HEK293 (cell line): ENCODE measurements around the gene RLN3.

ENCODE experiments used
- HOXD13 ChIP-seq: sonication (generic); formaldehyde crosslinking; IDR thresholded peaks from 2 replicates; pipeline ENCODE4 v1.8.0; 2022; ENCODE audit warnings: missing genetic modification reagents, borderline replicate concordance
- PRDM2 ChIP-seq: fragments of 450-650 bp; formaldehyde crosslinking; IDR thresholded peaks from 2 replicates; pipeline ENCODE4 v1.5.1; 2016; ENCODE audit warnings: missing biosample characterization, missing genetic modification characterization, borderline replicate concordance
- SP2 ChIP-seq: fragments of 450-650 bp; formaldehyde crosslinking; IDR thresholded peaks from 2 replicates; pipeline ENCODE4 v1.5.1; 2016; ENCODE audit warnings: missing biosample characterization, missing genetic modification characterization
- ZBTB20 ChIP-seq: fragments of 450-650 bp; formaldehyde crosslinking; IDR thresholded peaks from 2 replicates; pipeline ENCODE4 v1.5.1; 2016; ENCODE audit warnings: missing biosample characterization, missing genetic modification characterization
- ZBTB8A ChIP-seq: fragments of 450-650 bp; formaldehyde crosslinking; IDR thresholded peaks from 2 replicates; pipeline ENCODE4 v1.5.1; 2016; ENCODE audit warnings: missing biosample characterization, missing genetic modification characterization
- ZNF211 ChIP-seq: fragments of 450-650 bp; formaldehyde crosslinking; IDR thresholded peaks from 2 replicates; pipeline ENCODE4 v1.5.1; 2016; ENCODE audit warnings: low read depth, missing biosample characterization, missing genetic modification characterization
- ZNF223 ChIP-seq: fragments of 450-650 bp; formaldehyde crosslinking; IDR thresholded peaks from 2 replicates; pipeline ENCODE4 v1.5.1; 2016; ENCODE audit warnings: missing biosample characterization, missing genetic modification characterization
- ZNF24 ChIP-seq: fragments of 450-650 bp; formaldehyde crosslinking; IDR thresholded peaks from 2 replicates; pipeline ENCODE4 v1.5.1; 2016; ENCODE audit warnings: missing biosample characterization, missing genetic modification characterization
- ZNF350 ChIP-seq: fragments of 450-650 bp; formaldehyde crosslinking; IDR thresholded peaks from 2 replicates; pipeline ENCODE4 v1.5.0; 2017; ENCODE audit warnings: missing biosample characterization, mild to moderate bottlenecking, missing genetic modification characterization
- ZNF398 ChIP-seq: fragments of 450-650 bp; formaldehyde crosslinking; IDR thresholded peaks from 2 replicates; pipeline ENCODE4 v1.5.1; 2017; ENCODE audit warnings: missing biosample characterization, missing genetic modification characterization
- ZNF416 ChIP-seq: fragments of 450-650 bp; formaldehyde crosslinking; IDR thresholded peaks from 2 replicates; pipeline ENCODE4 v1.5.1; 2016; ENCODE audit warnings: missing biosample characterization, missing genetic modification characterization
- ZNF548 ChIP-seq: fragments of 450-650 bp; formaldehyde crosslinking; IDR thresholded peaks from 2 replicates; pipeline ENCODE4 v1.5.1; 2016; ENCODE audit warnings: missing biosample characterization, missing genetic modification characterization
- ZNF561 ChIP-seq: fragments of 450-650 bp; IDR thresholded peaks from 2 replicates; pipeline ENCODE4 v1.5.1; 2018; ENCODE audit warnings: missing biosample characterization, missing genetic modification characterization, borderline replicate concordance
- ZNF596 ChIP-seq: fragments of 450-650 bp; IDR thresholded peaks from 2 replicates; pipeline ENCODE4 v1.5.0; 2018; ENCODE audit warnings: missing biosample characterization, mild to moderate bottlenecking, missing genetic modification characterization, moderate library complexity
- ZNF600 ChIP-seq: fragments of 450-650 bp; formaldehyde crosslinking; IDR thresholded peaks from 2 replicates; pipeline ENCODE4 v1.5.1; 2016; ENCODE audit warnings: missing biosample characterization, missing genetic modification characterization
- ZNF610 ChIP-seq: fragments of 450-650 bp; formaldehyde crosslinking; IDR thresholded peaks from 2 replicates; pipeline ENCODE4 v1.5.1; 2016; ENCODE audit warnings: missing biosample characterization, missing genetic modification characterization, borderline replicate concordance
- ZNF664 ChIP-seq: fragments of 450-650 bp; formaldehyde crosslinking; IDR thresholded peaks from 2 replicates; pipeline ENCODE4 v1.5.1; 2016; ENCODE audit warnings: missing biosample characterization, missing genetic modification characterization
- ZNF670 ChIP-seq: fragments of 450-650 bp; formaldehyde crosslinking; IDR thresholded peaks from 2 replicates; pipeline ENCODE4 v1.5.1; 2016; ENCODE audit warnings: missing biosample characterization, missing genetic modification characterization, low read depth
- ZNF677 ChIP-seq: fragments of 450-650 bp; IDR thresholded peaks from 2 replicates; pipeline ENCODE4 v1.5.0; 2018; ENCODE audit warnings: missing biosample characterization, mild to moderate bottlenecking, missing genetic modification characterization, moderate library complexity
- ZXDB ChIP-seq: fragments of 450-650 bp; formaldehyde crosslinking; IDR thresholded peaks from 2 replicates; pipeline ENCODE4 v1.5.1; 2016; ENCODE audit warnings: missing biosample characterization, missing genetic modification characterization
- TF ChIP-seq, protein P1 (sequence below): fragments of 450-650 bp; formaldehyde crosslinking; IDR thresholded peaks from 2 replicates; pipeline ENCODE4 v1.5.1; 2016; ENCODE audit warnings: missing biosample characterization, missing genetic modification characterization
- TF ChIP-seq, protein P2 (sequence below): fragments of 450-650 bp; formaldehyde crosslinking; IDR thresholded peaks from 2 replicates; pipeline ENCODE4 v1.5.1; 2016; ENCODE audit warnings: missing biosample characterization, missing genetic modification characterization
- TF ChIP-seq, protein P3 (sequence below): fragments of 450-650 bp; IDR thresholded peaks from 2 replicates; pipeline ENCODE4 v1.5.1; 2018; ENCODE audit warnings: missing biosample characterization, missing genetic modification characterization

RLN3 gene

DNA sequence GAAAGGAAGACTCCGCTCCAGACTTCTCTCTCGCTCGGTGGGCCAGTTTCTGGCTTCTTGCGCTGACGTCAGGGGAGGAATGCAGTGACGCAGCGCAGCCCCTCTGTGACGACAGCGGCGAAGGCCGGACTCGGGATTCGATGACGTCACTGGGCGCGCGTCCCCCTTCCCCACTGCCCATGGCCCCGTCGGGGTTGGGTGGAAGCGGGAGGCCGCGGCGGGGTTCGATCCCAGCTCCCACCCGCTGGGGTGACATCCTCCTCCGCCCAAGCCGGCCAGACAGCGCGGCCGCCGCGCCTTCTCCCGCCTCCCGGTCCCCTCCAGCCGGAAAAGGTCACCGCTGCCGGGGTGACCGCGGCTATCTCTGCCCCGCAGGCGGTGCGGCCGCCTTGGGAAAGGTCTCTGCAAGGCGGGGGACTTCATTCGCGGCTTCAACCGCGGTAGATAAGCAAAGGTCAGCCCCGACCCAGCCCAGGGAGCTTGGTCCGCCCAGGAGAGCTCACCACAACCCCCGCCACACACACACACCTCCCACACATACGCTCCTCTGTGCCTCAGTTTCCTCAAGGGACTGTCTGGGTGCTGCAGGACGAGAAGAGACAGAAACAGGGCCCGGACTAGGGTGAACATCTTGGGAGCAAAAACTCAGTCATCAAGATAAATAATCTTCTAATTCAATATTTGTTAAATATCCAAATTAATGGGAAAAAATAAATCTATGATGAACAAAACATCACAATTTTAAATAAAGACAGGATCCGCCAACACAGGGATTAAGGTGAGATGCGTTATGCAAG is 21.0 kb upstream of the RLN3 start (continued):
- no peak for TF ChIP-seq PRDM2 (tag by site-specific recombination)
- TF ChIP-seq ZNF350 (tag by site-specific recombination), result no peak
- TF ChIP-seq ZNF211 (tag by site-specific recombination), result no peak
- peak; percentile 69 for TF ChIP-seq ZNF600 (tag by site-specific recombination)
- peak; percentile 96 for TF ChIP-seq ZNF24 (tag by site-specific recombination)
- TF ChIP-seq ZNF670 (tag by site-specific recombination), result no peak
- TF ChIP-seq ZXDB (tag by site-specific recombination), result peak; percentile 96
- 0 out of 2 replicates have a peak, but pooled peaks have one; percentile 28 for TF ChIP-seq ZNF548 (tag by site-specific recombination)
- TF ChIP-seq ZNF416 (tag by site-specific recombination), result 0 out of 2 replicates have a peak, but pooled peaks have one; percentile 61
- TF ChIP-seq, protein P1, sequence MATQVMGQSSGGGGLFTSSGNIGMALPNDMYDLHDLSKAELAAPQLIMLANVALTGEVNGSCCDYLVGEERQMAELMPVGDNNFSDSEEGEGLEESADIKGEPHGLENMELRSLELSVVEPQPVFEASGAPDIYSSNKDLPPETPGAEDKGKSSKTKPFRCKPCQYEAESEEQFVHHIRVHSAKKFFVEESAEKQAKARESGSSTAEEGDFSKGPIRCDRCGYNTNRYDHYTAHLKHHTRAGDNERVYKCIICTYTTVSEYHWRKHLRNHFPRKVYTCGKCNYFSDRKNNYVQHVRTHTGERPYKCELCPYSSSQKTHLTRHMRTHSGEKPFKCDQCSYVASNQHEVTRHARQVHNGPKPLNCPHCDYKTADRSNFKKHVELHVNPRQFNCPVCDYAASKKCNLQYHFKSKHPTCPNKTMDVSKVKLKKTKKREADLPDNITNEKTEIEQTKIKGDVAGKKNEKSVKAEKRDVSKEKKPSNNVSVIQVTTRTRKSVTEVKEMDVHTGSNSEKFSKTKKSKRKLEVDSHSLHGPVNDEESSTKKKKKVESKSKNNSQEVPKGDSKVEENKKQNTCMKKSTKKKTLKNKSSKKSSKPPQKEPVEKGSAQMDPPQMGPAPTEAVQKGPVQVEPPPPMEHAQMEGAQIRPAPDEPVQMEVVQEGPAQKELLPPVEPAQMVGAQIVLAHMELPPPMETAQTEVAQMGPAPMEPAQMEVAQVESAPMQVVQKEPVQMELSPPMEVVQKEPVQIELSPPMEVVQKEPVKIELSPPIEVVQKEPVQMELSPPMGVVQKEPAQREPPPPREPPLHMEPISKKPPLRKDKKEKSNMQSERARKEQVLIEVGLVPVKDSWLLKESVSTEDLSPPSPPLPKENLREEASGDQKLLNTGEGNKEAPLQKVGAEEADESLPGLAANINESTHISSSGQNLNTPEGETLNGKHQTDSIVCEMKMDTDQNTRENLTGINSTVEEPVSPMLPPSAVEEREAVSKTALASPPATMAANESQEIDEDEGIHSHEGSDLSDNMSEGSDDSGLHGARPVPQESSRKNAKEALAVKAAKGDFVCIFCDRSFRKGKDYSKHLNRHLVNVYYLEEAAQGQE (tag by site-specific recombination), result 0 out of 2 replicates have a peak, but pooled peaks have one; percentile 38
- TF ChIP-seq ZBTB20 (tag by site-specific recombination), result peak; percentile 90
- TF ChIP-seq ZNF398, result peak; percentile 91
- TF ChIP-seq ZNF596 (tag by site-specific recombination), result peak; percentile 47; the same call in 1 of the 2 replicates
- no peak for TF ChIP-seq ZNF677 (tag by site-specific recombination)
- TF ChIP-seq ZBTB8A (tag by site-specific recombination), result peak; percentile 77
- TF ChIP-seq ZNF610 (tag by site-specific recombination), result peak; percentile 93
- TF ChIP-seq ZNF664 (tag by site-specific recombination), result peak; percentile 56; the same call in 1 of the 2 replicates
- TF ChIP-seq, protein P2, sequence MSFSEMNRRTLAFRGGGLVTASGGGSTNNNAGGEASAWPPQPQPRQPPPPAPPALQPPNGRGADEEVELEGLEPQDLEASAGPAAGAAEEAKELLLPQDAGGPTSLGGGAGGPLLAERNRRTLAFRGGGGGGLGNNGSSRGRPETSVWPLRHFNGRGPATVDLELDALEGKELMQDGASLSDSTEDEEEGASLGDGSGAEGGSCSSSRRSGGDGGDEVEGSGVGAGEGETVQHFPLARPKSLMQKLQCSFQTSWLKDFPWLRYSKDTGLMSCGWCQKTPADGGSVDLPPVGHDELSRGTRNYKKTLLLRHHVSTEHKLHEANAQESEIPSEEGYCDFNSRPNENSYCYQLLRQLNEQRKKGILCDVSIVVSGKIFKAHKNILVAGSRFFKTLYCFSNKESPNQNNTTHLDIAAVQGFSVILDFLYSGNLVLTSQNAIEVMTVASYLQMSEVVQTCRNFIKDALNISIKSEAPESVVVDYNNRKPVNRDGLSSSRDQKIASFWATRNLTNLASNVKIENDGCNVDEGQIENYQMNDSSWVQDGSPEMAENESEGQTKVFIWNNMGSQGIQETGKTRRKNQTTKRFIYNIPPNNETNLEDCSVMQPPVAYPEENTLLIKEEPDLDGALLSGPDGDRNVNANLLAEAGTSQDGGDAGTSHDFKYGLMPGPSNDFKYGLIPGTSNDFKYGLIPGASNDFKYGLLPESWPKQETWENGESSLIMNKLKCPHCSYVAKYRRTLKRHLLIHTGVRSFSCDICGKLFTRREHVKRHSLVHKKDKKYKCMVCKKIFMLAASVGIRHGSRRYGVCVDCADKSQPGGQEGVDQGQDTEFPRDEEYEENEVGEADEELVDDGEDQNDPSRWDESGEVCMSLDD (tag by site-specific recombination), result peak; percentile 99
- no peak for TF ChIP-seq ZNF223 (tag by site-specific recombination)
- TF ChIP-seq SP2 (tag by site-specific recombination), result no peak
- TF ChIP-seq, protein P3, sequence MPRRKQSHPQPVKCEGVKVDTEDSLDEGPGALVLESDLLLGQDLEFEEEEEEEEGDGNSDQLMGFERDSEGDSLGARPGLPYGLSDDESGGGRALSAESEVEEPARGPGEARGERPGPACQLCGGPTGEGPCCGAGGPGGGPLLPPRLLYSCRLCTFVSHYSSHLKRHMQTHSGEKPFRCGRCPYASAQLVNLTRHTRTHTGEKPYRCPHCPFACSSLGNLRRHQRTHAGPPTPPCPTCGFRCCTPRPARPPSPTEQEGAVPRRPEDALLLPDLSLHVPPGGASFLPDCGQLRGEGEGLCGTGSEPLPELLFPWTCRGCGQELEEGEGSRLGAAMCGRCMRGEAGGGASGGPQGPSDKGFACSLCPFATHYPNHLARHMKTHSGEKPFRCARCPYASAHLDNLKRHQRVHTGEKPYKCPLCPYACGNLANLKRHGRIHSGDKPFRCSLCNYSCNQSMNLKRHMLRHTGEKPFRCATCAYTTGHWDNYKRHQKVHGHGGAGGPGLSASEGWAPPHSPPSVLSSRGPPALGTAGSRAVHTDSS, result peak; percentile 67
- TF ChIP-seq ZNF561 (tag by site-specific recombination), result peak; percentile 90; the same call in 1 of the 2 replicates
- TF ChIP-seq HOXD13 (CRISPR knock-in tag), result no peak
